OCI-M2 (cell line): ENCODE measurements around the gene RFTN2.
"Not testable (repeated sequence)": the region's sequence is repeated elsewhere in the genome, so short reads cannot be mapped to it uniquely, and the experiment has no call there.

Experiments used
- DNase-seq: peaks from one replicate; lab custom pipeline; 2025; ENCODE audit not compliant: unreplicated experiment; lab: John Stamatoyannopoulos, UW

RFTN2 gene

GRCh38 chr2:197674591-197674990, 796 bp downstream of the RFTN2 start:
- no peak for DNase-seq

DNA sequence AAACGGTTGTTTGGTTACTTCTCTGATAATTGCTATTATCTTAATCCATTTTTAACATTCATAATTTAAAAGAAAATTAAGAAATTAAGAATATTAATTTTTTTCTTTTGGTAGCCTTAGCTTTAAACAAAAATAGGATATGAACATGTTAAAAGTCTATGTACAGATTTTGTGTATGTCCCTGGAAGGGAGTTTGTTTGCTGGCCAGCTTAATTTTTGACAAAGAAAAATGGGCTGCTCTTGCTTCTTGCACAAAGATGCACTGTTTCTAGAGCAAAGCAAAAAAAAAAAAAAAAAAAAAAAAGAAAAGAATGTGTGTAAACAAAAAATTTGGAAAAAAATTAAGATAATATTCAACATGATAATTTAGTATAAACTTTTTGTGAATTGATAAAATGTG, 1.3 kb downstream of the RFTN2 start:
- no peak for DNase-seq

DNA sequence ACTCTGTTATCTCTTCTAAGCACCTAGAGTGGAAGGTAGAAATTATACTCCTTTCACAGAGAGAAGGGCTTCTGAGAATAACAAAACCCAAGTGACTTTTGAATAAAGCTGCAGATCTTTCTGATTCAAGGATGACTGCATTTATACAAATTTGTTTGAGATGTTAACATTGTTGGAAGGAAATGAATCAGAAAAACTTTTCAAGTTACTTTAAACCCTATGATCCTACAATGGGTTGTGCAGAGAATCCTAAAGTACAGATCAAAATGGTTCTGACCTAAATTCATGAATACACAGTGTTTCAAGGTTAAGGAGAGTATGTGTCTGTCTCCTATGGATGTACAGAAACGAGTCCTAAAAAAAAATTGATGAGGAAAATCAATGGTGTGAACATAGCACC, 1.8 kb downstream of the RFTN2 start:
- DNase-seq = no peak

DNA sequence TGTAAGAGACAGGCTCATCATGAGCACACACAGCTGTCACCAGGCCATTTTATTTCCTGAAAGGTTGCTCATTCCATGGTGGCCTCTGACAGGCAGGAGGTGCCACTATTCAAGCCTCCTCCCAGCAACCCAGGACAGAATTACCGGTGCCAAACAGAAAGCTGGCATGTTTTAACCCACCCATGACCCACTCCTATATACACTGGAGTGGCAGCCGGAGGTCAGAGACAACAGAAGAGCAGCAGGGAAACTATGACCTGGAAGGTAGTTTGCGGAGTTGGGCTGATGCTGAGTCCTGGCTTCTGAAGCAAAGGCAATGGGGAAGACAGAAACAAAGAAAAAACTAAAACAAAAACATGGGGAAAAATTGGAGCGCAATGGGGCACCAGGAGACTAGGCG, 2.3 kb downstream of the RFTN2 start:
- no peak for DNase-seq

DNA sequence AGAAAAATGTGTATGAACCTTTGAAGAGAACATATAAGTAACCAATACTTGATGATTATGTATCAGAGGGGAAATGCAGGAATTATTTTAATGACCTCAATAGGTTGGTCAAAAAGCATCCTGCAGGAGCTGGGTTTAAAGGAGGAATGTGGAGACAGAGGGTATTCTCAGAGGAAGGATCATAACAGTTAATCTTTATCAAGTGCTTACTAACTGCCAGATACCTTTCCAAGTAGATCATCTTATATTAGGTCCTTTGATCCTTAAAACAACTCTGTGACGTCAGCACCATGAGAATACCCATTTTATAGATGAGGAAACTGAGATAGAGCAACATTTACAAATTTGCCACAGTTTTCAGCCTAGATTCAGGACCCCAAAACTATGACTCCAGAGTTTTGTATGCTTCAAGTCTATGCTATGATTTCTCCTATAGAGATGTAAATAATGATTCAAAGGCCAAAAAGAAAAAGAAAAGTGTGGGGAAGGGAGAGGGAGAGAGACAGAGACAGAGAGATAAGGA, 3.0 kb downstream of the RFTN2 start:
- DNase-seq = no peak

DNA sequence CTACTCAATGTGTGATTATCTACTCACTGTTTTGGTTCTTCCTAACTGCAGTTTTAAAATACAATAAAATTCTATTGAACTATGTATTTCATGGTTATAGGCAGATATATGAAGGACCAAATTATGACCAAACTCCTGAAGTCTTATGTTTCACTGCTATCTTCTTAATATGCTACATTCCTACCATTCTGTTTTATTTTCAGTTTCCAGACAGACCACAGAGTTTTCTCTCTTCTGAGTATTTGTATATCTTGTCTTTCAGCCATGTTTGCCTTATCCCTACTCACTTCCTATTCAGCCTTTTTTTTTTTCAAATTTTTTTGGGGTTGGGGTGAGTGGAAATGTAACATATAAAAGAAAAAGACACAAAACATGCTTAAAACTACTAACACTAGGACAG, 6.3 kb downstream of the RFTN2 start:
- no peak for DNase-seq

- no peak for DNase-seq
Observed at GRCh38 chr2:197668296-197668695, 7.1 kb downstream of the RFTN2 start.

GRCh38 chr2:197666277-197666676, 9.1 kb downstream of the RFTN2 start:
- no peak for DNase-seq

DNA sequence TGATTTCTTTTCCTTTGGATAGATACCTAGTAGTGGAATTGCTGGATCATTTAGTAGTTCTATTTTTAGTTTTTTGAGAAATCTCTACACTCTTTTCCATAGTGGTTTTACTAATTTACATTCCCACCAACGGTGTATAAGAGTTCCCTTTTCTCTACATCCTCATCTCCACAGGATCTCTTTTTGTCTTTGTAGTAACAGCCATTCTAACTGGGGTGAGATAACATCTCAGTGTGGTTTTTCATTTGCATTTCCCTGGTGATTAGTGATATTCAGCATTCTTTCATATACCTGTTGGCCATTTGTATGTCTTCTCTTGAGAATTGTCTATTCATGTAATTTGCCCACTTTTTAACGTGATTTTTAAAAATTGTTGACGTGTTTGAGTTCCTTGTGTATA, 13.8 kb downstream of the RFTN2 start:
- no peak for DNase-seq

- no peak for DNase-seq
Observed at GRCh38 chr2:197657562-197657961, 17.8 kb downstream of the RFTN2 start.

- DNase-seq = no peak
Observed at GRCh38 chr2:197647961-197648690, 27.3 kb downstream of the RFTN2 start.

GRCh38 chr2:197641666-197642065, 33.7 kb downstream of the RFTN2 start:
- no peak for DNase-seq

- DNase-seq = not testable (repeated sequence)
Observed at GRCh38 chr2:197640571-197641122, 34.7 kb downstream of the RFTN2 start.

DNA sequence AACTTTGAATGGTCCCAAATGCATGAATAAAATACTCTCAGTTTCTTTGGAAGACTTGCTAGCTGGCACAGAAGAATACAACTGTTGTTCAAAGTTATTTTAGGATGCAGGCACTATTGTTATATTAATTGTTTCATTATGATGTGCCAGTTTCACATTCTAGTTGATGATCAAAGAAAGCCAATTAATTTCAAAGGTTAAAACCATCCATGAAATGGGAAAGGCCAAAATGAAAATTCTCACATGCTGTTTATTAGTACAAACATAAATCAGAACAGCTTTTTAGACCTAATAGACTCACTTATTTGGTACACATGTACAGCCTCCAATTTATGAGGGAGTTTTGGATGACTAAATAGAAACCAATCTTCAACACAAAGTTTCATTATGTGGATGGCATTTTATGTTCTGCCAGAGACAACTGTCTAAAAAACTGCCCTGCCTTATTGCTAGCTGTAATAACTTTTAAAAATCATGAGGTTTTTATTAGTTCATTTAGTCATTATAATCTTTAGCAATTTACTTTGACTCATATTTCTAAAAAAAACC, 42.2 kb downstream of the RFTN2 start:
- no peak for DNase-seq

DNA sequence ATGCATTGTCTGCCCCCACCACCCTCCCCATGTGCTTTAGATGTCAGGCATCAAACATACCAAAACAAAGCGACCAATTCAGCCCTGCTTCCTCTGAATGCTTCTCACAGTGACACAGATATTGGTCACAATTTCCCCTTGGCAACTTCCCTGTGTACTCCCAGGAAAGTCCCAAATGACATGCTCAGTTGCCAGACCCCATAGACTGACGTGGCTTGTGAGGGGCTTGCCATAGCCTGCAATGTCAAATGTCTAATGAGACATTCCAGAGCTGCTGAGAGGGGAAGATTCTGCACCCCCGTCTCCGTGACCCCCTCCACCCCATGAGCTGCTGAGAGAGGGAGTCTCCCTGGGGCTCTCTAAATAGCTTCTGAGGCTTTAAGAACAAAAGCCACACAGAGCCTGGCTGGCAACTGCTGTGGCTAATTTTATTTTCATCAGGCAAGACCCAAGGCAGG, 47.3 kb downstream of the RFTN2 start:
- DNase-seq = no peak

GRCh38 chr2:197626965-197627625, 48.3 kb downstream of the RFTN2 start:
- DNase-seq = no peak

DNA sequence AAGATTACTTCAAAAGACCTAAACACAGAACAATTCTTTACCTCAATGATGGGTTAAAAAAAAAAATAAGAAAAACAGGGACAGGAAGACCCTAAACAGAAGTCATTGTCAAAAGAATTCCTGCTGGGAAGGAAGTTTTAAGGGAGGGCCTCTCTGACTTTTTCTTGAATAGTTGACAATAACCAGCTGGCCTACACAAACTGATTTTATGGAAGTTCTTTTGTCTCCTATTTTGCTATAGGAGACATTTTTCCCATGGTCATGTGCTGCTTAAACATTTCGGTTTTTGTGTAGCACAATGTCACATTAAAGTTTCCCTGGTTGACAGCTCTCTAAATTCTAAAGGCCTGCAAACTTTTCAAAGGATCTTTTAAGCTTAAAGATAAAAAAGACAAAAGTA, 55.3 kb downstream of the RFTN2 start:
- DNase-seq = no peak

GRCh38 chr2:197615016-197615652, 60.3 kb downstream of the RFTN2 start:
- DNase-seq = no peak

DNA sequence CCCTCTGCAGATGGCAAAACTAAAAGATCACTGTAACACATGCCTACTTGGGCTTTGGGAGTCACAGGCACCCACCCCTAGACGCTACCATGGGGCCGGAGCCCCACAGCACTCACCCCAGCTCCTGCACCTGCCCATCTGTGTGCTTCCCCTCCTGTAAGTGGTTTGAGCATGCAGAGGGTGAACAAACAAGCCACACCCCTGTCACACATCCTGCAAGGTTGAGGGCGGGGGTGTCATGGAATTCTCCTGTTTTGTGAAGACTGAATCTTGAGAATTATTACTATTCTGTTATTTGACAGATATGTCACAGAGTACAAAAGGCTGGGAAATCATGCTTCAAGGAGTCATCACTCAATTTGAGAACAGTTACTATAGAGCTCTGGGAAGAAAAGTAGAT, 60.9 kb downstream of the RFTN2 start:
- DNase-seq = no peak

DNA sequence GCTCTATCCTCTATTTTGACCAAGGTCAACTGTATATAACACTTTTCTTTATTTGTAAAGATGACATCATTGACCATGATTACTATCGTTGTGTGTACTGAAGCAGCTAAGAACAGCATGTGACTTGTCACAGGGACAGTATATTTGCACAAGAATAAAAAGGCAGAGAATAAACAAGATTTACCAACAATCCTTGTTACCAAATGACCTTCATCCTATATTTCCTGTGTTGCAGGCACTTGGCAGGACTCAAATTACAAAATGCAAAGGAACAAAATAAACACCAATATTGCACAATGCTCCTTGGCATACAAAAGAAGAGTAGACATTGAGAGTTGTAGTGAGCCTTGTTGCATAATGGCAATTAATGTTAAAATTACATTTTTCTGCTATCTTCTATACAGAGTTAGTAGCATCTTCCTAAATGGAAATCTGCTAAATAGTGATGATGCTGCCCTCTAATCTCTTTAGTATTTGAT, 61.8 kb downstream of the RFTN2 start:
- no peak for DNase-seq

- DNase-seq = no peak
Observed at GRCh38 chr2:197606180-197606579, 69.2 kb downstream of the RFTN2 start.
